ENCODE measurements around the gene ACAT2.
"Not testable (repeated sequence)": the region's sequence is repeated elsewhere in the genome, so short reads cannot be mapped to it uniquely, and the experiment has no call there.

DNA sequence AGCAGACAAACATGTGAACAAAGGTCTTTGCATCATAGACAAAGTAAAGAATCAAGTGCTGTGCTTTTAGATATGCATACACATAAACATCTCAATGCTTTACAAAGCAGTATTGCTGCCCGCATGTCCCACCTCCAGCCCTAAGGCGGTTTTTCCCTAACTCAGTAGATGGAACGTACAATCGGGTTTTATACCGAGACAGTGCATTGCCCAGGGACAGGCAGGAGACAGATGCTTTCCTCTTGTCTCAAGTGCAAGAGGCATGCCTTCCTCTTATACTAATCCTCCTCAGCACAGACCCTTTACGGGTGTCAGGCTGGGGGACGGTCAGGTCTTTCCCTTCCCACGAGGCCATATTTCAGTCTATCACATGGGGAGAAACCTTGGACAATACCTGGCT is 33.1 kb downstream of the ACAT2 start:
- TF ChIP-seq, protein P1, sequence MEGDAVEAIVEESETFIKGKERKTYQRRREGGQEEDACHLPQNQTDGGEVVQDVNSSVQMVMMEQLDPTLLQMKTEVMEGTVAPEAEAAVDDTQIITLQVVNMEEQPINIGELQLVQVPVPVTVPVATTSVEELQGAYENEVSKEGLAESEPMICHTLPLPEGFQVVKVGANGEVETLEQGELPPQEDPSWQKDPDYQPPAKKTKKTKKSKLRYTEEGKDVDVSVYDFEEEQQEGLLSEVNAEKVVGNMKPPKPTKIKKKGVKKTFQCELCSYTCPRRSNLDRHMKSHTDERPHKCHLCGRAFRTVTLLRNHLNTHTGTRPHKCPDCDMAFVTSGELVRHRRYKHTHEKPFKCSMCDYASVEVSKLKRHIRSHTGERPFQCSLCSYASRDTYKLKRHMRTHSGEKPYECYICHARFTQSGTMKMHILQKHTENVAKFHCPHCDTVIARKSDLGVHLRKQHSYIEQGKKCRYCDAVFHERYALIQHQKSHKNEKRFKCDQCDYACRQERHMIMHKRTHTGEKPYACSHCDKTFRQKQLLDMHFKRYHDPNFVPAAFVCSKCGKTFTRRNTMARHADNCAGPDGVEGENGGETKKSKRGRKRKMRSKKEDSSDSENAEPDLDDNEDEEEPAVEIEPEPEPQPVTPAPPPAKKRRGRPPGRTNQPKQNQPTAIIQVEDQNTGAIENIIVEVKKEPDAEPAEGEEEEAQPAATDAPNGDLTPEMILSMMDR (IDR thresholded peaks at IDR 0.05): not testable (repeated sequence)
- TF ChIP-seq POLR2A (IDR thresholded peaks at IDR 0.05): not testable (repeated sequence)
